HepG2 (cell line): Measurements from ENCODE around the gene CFAP73. TPM values are rescaled to one million over a fixed set of nuclear protein-coding genes. Genes with fewer than 3 reads are reported as not detected.
A peak's percentile ranks its signal among the peaks of the same experiment; 100 is the strongest.

Experiments used
- CREM ChIP-seq, 2 experiments: sonication (generic) in 1 of 2; formaldehyde crosslinking in 1 of 2; IDR thresholded peaks; 2 replicates each; pipeline versions ENCODE4 v1.4.0 to v1.6.1; 2016 to 2020; ENCODE audit warnings: antibody characterized with exemption in 1 of 2, mild to moderate bottlenecking in 1 of 2, missing genetic modification reagents in 1 of 2
- EP300 ChIP-seq, 3 experiments: sonication (generic) in 1 of 3; formaldehyde crosslinking in 1 of 3; IDR thresholded peaks; 2 replicates each; pipeline versions ENCODE4 v1.5.1 to v1.6.1; 2011 to 2020; ENCODE audit warnings: low read depth in 2 of 3, low read length in 2 of 3, borderline replicate concordance in 1 of 3, improper control_type of control experiment in 1 of 3, mild to moderate bottlenecking in 1 of 3, missing genetic modification reagents in 1 of 3, moderate library complexity in 1 of 3
- ETS1 ChIP-seq: sonication (generic); formaldehyde crosslinking; IDR thresholded peaks from 2 replicates; pipeline ENCODE4 v1.4.0; 2020; ENCODE audit warnings: missing genetic modification reagents
- HNRNPH1 ChIP-seq: fragments of 200-400 bp; formaldehyde crosslinking; optimal IDR thresholded peaks from 2 replicates; pipeline ENCODE3; 2017; ENCODE audit warnings: mild to moderate bottlenecking, low read depth, low read length
- KDM2A ChIP-seq: sonication (generic); formaldehyde crosslinking; IDR thresholded peaks from 2 replicates; pipeline ENCODE4 v1.4.0; 2020; ENCODE audit warnings: low read depth, missing genetic modification reagents, borderline replicate concordance
- MIXL1 ChIP-seq: IDR thresholded peaks from 2 replicates; pipeline ENCODE4 v1.6.1; 2016
- SMC3 ChIP-seq: IDR thresholded peaks from 2 replicates; pipeline ENCODE4 v1.6.1; 2011; ENCODE audit warnings: low read length, improper control_type of control experiment
- ZBTB14 ChIP-seq: sonication (generic); formaldehyde crosslinking; IDR thresholded peaks from 2 replicates; pipeline ENCODE4 v1.4.0; 2020; ENCODE audit warnings: missing genetic modification reagents
- ZBTB8A ChIP-seq: sonication (generic); formaldehyde crosslinking; IDR thresholded peaks from 2 replicates; pipeline ENCODE4 v1.4.0; 2020; ENCODE audit warnings: mild to moderate bottlenecking, low read depth, missing genetic modification reagents, borderline replicate concordance
- ZNF121 ChIP-seq: sonication (generic); formaldehyde crosslinking; IDR thresholded peaks from 2 replicates; pipeline ENCODE4 v1.5.0; 2020; ENCODE audit warnings: mild to moderate bottlenecking, missing genetic modification reagents
- ZNF263 ChIP-seq: sonication (generic); formaldehyde crosslinking; IDR thresholded peaks from 2 replicates; pipeline ENCODE4 v1.4.0; 2020; ENCODE audit warnings: missing genetic modification reagents
- ZNF510 ChIP-seq: sonication (generic); formaldehyde crosslinking; IDR thresholded peaks from 2 replicates; pipeline ENCODE4 v1.4.0; 2020; ENCODE audit warnings: low read depth, mild to moderate bottlenecking, missing genetic modification reagents
- ZNF678 ChIP-seq: sonication (generic); formaldehyde crosslinking; IDR thresholded peaks from 2 replicates; pipeline ENCODE4 v1.4.0; 2020; ENCODE audit warnings: mild to moderate bottlenecking, missing genetic modification reagents
- ZNF775 ChIP-seq: sonication (generic); formaldehyde crosslinking; IDR thresholded peaks from 2 replicates; pipeline ENCODE4 v1.4.0; 2020; ENCODE audit warnings: missing genetic modification reagents, mild to moderate bottlenecking, moderate library complexity, borderline replicate concordance
- ZNF891 ChIP-seq: sonication (generic); formaldehyde crosslinking; IDR thresholded peaks from 2 replicates; pipeline ENCODE4 v1.5.0; 2020; ENCODE audit warnings: mild to moderate bottlenecking, missing genetic modification reagents
- ZSCAN25 ChIP-seq: sonication (generic); formaldehyde crosslinking; IDR thresholded peaks from 2 replicates; pipeline ENCODE4 v1.8.0; 2022; ENCODE audit warnings: mild to moderate bottlenecking, missing genetic modification reagents
- ZSCAN5A ChIP-seq: sonication (generic); formaldehyde crosslinking; IDR thresholded peaks from 2 replicates; pipeline ENCODE4 v1.8.0; 2022; ENCODE audit warnings: mild to moderate bottlenecking, missing genetic modification reagents, borderline replicate concordance
- polyA plus RNA-seq, 8 experiments: library from polyadenylated mRNA; depleted of rRNA in 3 of 8; stranded (reverse) in 7 of 8; unstranded in 1 of 8; fragments of >200 nt; fragmentation: Illumina TruSeq in 4 of 8; extraction: Trizol in 4 of 8; gene quantifications; 2 replicates each; pipeline versions ENCODE4 v1.2.1 to v1.2.3, GENCODE V29; 2011 to 2016; ENCODE audit warnings: low read depth in 4 of 8, missing spikeins in 1 of 8, mixed read lengths in 1 of 8; ENCODE audit not compliant: insufficient read depth in 1 of 8
- total RNA-seq, 5 experiments: library from RNA; depleted of rRNA; stranded (reverse); fragments of >200 nt; fragmentation: Illumina TruSeq; extraction: Trizol; gene quantifications; 2 replicates each; pipeline ENCODE4 v1.2.3, GENCODE V29; 2016; ENCODE audit warnings: low read depth in 1 of 5
- TF ChIP-seq, protein P1 (sequence below): sonication (generic); formaldehyde crosslinking; IDR thresholded peaks from 2 replicates; pipeline ENCODE4 v1.5.0; 2020; ENCODE audit warnings: mild to moderate bottlenecking, missing genetic modification reagents, moderate library complexity
- TF ChIP-seq, protein P2 (sequence below): sonication (generic); formaldehyde crosslinking; IDR thresholded peaks from 2 replicates; pipeline ENCODE4 v1.4.0; 2020; ENCODE audit warnings: missing genetic modification reagents
- TF ChIP-seq, protein P3 (sequence below): sonication (generic); formaldehyde crosslinking; IDR thresholded peaks from 2 replicates; pipeline ENCODE4 v1.4.0; 2020; ENCODE audit warnings: missing genetic modification reagents, mild to moderate bottlenecking, borderline replicate concordance

Gene CFAP73
- total and polyA plus RNA-seq, 2 of the 13 experiments (the other 11 are each of a cell fraction or from before 2014, with no cell fraction given), result not detected

DNA sequence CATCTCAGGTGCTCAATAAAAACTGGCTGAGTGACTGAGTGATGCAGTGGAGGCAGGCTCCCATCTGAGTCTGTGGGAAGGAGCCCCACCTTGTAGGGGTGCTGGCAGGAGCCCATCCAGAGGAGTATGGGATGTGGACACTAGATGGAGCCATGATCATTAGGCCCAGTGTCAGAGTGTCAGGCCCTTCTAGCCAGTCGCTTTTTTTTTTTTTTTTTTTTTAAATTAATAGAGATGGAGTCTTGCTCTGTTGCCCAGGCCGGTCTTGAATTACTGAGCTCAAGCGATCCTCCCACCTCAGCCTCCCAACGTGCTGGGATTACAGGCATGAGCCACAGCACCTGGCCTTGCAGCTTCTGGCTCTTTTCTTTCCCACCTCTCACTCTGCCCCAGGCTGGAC, 47.5 kb downstream of the CFAP73 start (continued):
- TF ChIP-seq, protein P1, sequence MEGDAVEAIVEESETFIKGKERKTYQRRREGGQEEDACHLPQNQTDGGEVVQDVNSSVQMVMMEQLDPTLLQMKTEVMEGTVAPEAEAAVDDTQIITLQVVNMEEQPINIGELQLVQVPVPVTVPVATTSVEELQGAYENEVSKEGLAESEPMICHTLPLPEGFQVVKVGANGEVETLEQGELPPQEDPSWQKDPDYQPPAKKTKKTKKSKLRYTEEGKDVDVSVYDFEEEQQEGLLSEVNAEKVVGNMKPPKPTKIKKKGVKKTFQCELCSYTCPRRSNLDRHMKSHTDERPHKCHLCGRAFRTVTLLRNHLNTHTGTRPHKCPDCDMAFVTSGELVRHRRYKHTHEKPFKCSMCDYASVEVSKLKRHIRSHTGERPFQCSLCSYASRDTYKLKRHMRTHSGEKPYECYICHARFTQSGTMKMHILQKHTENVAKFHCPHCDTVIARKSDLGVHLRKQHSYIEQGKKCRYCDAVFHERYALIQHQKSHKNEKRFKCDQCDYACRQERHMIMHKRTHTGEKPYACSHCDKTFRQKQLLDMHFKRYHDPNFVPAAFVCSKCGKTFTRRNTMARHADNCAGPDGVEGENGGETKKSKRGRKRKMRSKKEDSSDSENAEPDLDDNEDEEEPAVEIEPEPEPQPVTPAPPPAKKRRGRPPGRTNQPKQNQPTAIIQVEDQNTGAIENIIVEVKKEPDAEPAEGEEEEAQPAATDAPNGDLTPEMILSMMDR, result peak; percentile 82
- TF ChIP-seq ZNF510 (CRISPR knock-in tag) (no peak), ZNF891 (CRISPR knock-in tag) (no peak), ZSCAN5A (CRISPR knock-in tag) (no peak), KDM2A (peak; percentile 36; the same call in 1 of the 2 replicates), ZSCAN25 (CRISPR knock-in tag) (no peak), ZBTB14 (CRISPR knock-in tag) (no peak), ZNF775 (CRISPR knock-in tag) (no peak), HNRNPH1 (no peak), SMC3 (peak; percentile 81), CREM (IDR thresholded peaks at IDR 0.05) (no peak), CREM (CRISPR knock-in tag; IDR thresholded peaks at IDR 0.05) (no peak), ZBTB8A (CRISPR knock-in tag) (no peak), ETS1 (CRISPR knock-in tag) (no peak), ZNF121 (CRISPR knock-in tag) (peak; percentile 78), EP300 (IDR thresholded peaks at IDR 0.05; ENCODE audit: low read depth in 2 of 2, low read length in 2 of 2) (no peak), EP300 (CRISPR knock-in tag; IDR thresholded peaks at IDR 0.05; ENCODE audit: borderline replicate concordance) (no peak), ZNF678 (CRISPR knock-in tag) (no peak), ZNF263 (CRISPR knock-in tag) (no peak; the same call in 1 of the 2 replicates), MIXL1 (no peak)
- TF ChIP-seq, protein P2, sequence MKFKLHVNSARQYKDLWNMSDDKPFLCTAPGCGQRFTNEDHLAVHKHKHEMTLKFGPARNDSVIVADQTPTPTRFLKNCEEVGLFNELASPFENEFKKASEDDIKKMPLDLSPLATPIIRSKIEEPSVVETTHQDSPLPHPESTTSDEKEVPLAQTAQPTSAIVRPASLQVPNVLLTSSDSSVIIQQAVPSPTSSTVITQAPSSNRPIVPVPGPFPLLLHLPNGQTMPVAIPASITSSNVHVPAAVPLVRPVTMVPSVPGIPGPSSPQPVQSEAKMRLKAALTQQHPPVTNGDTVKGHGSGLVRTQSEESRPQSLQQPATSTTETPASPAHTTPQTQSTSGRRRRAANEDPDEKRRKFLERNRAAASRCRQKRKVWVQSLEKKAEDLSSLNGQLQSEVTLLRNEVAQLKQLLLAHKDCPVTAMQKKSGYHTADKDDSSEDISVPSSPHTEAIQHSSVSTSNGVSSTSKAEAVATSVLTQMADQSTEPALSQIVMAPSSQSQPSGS, result no peak
- TF ChIP-seq, protein P3, sequence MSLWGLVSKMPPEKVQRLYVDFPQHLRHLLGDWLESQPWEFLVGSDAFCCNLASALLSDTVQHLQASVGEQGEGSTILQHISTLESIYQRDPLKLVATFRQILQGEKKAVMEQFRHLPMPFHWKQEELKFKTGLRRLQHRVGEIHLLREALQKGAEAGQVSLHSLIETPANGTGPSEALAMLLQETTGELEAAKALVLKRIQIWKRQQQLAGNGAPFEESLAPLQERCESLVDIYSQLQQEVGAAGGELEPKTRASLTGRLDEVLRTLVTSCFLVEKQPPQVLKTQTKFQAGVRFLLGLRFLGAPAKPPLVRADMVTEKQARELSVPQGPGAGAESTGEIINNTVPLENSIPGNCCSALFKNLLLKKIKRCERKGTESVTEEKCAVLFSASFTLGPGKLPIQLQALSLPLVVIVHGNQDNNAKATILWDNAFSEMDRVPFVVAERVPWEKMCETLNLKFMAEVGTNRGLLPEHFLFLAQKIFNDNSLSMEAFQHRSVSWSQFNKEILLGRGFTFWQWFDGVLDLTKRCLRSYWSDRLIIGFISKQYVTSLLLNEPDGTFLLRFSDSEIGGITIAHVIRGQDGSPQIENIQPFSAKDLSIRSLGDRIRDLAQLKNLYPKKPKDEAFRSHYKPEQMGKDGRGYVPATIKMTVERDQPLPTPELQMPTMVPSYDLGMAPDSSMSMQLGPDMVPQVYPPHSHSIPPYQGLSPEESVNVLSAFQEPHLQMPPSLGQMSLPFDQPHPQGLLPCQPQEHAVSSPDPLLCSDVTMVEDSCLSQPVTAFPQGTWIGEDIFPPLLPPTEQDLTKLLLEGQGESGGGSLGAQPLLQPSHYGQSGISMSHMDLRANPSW (CRISPR knock-in tag), result no peak
